ENCODE measurements around the gene ENDOU.

DNA sequence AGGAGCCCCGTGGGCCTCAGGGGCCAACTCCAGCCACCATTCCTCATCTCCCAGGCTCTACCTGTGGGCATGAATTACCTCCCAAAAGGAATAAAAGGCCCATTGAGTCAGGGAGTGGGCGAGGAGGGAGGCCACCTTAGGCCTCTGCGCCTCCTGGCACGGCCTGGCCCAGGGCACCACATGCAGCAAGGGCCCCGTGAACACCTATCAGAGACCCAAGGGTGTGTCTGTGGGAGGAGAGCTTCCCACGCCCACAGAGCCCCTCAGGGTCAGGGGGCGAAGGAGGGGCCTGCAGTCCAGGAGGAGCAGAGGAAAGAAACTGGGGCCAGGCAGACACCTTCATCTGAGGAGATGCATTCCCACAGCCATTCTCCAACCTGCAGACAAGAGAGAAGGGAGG lies 21.2 kb upstream of the ENDOU start:
- TF ChIP-seq POLR2AphosphoS5 (IDR thresholded peaks at IDR 0.05) = no peak
- TF ChIP-seq, protein P1, sequence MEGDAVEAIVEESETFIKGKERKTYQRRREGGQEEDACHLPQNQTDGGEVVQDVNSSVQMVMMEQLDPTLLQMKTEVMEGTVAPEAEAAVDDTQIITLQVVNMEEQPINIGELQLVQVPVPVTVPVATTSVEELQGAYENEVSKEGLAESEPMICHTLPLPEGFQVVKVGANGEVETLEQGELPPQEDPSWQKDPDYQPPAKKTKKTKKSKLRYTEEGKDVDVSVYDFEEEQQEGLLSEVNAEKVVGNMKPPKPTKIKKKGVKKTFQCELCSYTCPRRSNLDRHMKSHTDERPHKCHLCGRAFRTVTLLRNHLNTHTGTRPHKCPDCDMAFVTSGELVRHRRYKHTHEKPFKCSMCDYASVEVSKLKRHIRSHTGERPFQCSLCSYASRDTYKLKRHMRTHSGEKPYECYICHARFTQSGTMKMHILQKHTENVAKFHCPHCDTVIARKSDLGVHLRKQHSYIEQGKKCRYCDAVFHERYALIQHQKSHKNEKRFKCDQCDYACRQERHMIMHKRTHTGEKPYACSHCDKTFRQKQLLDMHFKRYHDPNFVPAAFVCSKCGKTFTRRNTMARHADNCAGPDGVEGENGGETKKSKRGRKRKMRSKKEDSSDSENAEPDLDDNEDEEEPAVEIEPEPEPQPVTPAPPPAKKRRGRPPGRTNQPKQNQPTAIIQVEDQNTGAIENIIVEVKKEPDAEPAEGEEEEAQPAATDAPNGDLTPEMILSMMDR (IDR thresholded peaks at IDR 0.05 in 8 of 11, conservative IDR thresholded peaks at IDR 0.05 in 3 of 11) = no peak
